Measurements from ENCODE around the gene FAM81A. TPM values are rescaled to one million over a fixed set of nuclear protein-coding genes. Genes with fewer than 3 reads are reported as not detected.

Gene FAM81A
- total and polyA plus RNA-seq, 5 donors = 1.0 to 4.1 (median 1.6) TPM

GRCh38 chr15:59557581-59557980 lies 119.6 kb downstream of the FAM81A start:
- Histone ChIP-seq H3K4me1 (ENCODE audit: control insufficient read depth, insufficient read depth, low read length) (no peaks in the 10 kb centered on the region), H3K4me3 (ENCODE audit: low read length) (no peak overlapping the region), H3K27ac (ENCODE audit: low read length) (no peak overlapping the region), H3K9me3 (ENCODE audit: control insufficient read depth, low read length) (no peaks in the 10 kb centered on the region), H3K27me3 (ENCODE audit: control insufficient read depth, insufficient read depth) (no peaks in the 10 kb centered on the region)
- DNase-seq (no peak), ATAC-seq (no peak)
- WGBS = 63% methylated on average over 3 of the region's 3 CpGs
- intact Hi-C loops (cut with DNase I) = no loop called here

GRCh38 chr15:59558851-59559250 lies 120.9 kb downstream of the FAM81A start:
- Histone ChIP-seq H3K9me3 (ENCODE audit: control insufficient read depth, low read length) (no peaks in the 10 kb centered on the region), H3K27ac (ENCODE audit: low read length) (no peak overlapping the region), H3K4me3 (ENCODE audit: low read length) (no peak overlapping the region), H3K27me3 (ENCODE audit: control insufficient read depth, insufficient read depth) (no peaks in the 10 kb centered on the region), H3K4me1 (ENCODE audit: control insufficient read depth, insufficient read depth, low read length) (no peaks in the 10 kb centered on the region)
- DNase-seq = no peak
- 61% methylated on average over 1 of the region's 1 CpG for WGBS
- intact Hi-C loops (cut with DNase I) = no loop called here
- no peak for ATAC-seq

- Histone ChIP-seq H3K27ac (ENCODE audit: low read length) (no peak overlapping the region), H3K4me1 (ENCODE audit: control insufficient read depth, insufficient read depth, low read length) (no peaks in the 10 kb centered on the region), H3K4me3 (ENCODE audit: low read length) (no peak overlapping the region), H3K27me3 (ENCODE audit: control insufficient read depth, insufficient read depth) (no peaks in the 10 kb centered on the region), H3K9me3 (ENCODE audit: control insufficient read depth, low read length) (no peaks in the 10 kb centered on the region)
- ATAC-seq (no peak), DNase-seq (no peak)
- WGBS = 95% methylated on average over 4 of the region's 4 CpGs
- intact Hi-C loops (cut with DNase I) = no loop called here
Observed at GRCh38 chr15:59561547-59561946, 123.6 kb downstream of the FAM81A start.

GRCh38 chr15:59562448-59563186 lies 124.6 kb downstream of the FAM81A start:
- ATAC-seq = no peak
- Histone ChIP-seq H3K9me3 (ENCODE audit: control insufficient read depth, low read length) (no peaks in the 10 kb centered on the region), H3K27ac (ENCODE audit: low read length) (no peak overlapping the region), H3K27me3 (ENCODE audit: control insufficient read depth, insufficient read depth) (no peaks in the 10 kb centered on the region), H3K4me1 (ENCODE audit: control insufficient read depth, insufficient read depth, low read length) (no peaks in the 10 kb centered on the region), H3K4me3 (ENCODE audit: low read length) (no peak overlapping the region)
- WGBS = 94% methylated on average over 2 of the region's 2 CpGs
- intact Hi-C loops (cut with DNase I) = no loop called here
- no peak for DNase-seq

GRCh38 chr15:59565299-59565698 lies 127.3 kb downstream of the FAM81A start:
- H3K27ac ChIP-seq (ENCODE audit: low read length) = no peak overlapping the region
- no peak overlapping the region for H3K4me3 ChIP-seq (ENCODE audit: low read length)
- intact Hi-C loops (cut with DNase I) = no loop called here
- no peak for ATAC-seq
- no peaks in the 10 kb centered on the region for H3K27me3 ChIP-seq (ENCODE audit: control insufficient read depth, insufficient read depth)
- no peaks in the 10 kb centered on the region for H3K4me1 ChIP-seq (ENCODE audit: control insufficient read depth, insufficient read depth, low read length)
- DNase-seq = no peak
- 92% methylated on average over 4 of the region's 4 CpGs for WGBS
- H3K9me3 ChIP-seq (ENCODE audit: control insufficient read depth, low read length) = no peaks in the 10 kb centered on the region

GRCh38 chr15:59567324-59567723 lies 129.3 kb downstream of the FAM81A start:
- intact Hi-C loops (cut with DNase I) = no loop called here

GRCh38 chr15:59569477-59569876 lies 131.5 kb downstream of the FAM81A start:
- 79% methylated on average over 8 of the region's 8 CpGs for WGBS
- no peak for DNase-seq
- intact Hi-C loops (cut with DNase I) = no loop called here
- H3K4me1 ChIP-seq (ENCODE audit: control insufficient read depth, insufficient read depth, low read length) = no peaks in the 10 kb centered on the region
- no peak overlapping the region for H3K27ac ChIP-seq (ENCODE audit: low read length)
- H3K27me3 ChIP-seq (ENCODE audit: control insufficient read depth, insufficient read depth) = no peaks in the 10 kb centered on the region
- no peaks in the 10 kb centered on the region for H3K9me3 ChIP-seq (ENCODE audit: control insufficient read depth, low read length)
- no peak for ATAC-seq
- no peak overlapping the region for H3K4me3 ChIP-seq (ENCODE audit: low read length)

More at GRCh38 chr15:59567324-59567723, 129.3 kb downstream of the FAM81A start:
- 94% methylated on average over 1 of the region's 1 CpG for WGBS
- Histone ChIP-seq H3K4me3 (ENCODE audit: low read length) (no peak overlapping the region), H3K27ac (ENCODE audit: low read length) (no peak overlapping the region), H3K4me1 (ENCODE audit: control insufficient read depth, insufficient read depth, low read length) (no peaks in the 10 kb centered on the region), H3K27me3 (ENCODE audit: control insufficient read depth, insufficient read depth) (no peaks in the 10 kb centered on the region), H3K9me3 (ENCODE audit: control insufficient read depth, low read length) (no peaks in the 10 kb centered on the region)
- ATAC-seq (no peak), DNase-seq (no peak)

- H3K9me3 ChIP-seq (ENCODE audit: control insufficient read depth, low read length) = no peaks in the 10 kb centered on the region
- no peaks in the 10 kb centered on the region for H3K4me1 ChIP-seq (ENCODE audit: control insufficient read depth, insufficient read depth, low read length)
- WGBS = 66% methylated on average over 3 of the region's 3 CpGs
- H3K27me3 ChIP-seq (ENCODE audit: control insufficient read depth, insufficient read depth) = no peaks in the 10 kb centered on the region
- intact Hi-C loops (cut with DNase I) = no loop called here
- DNase-seq (no peak), ATAC-seq (no peak)
- H3K27ac ChIP-seq (ENCODE audit: low read length) = no peak overlapping the region
- H3K4me3 ChIP-seq (ENCODE audit: low read length) = no peak overlapping the region
Observed at GRCh38 chr15:59570315-59570714, 132.3 kb downstream of the FAM81A start.

GRCh38 chr15:59571606-59572005 lies 133.6 kb downstream of the FAM81A start:
- Histone ChIP-seq H3K9me3 (ENCODE audit: control insufficient read depth, low read length) (no peaks in the 10 kb centered on the region), H3K4me1 (ENCODE audit: control insufficient read depth, insufficient read depth, low read length) (no peaks in the 10 kb centered on the region), H3K27me3 (ENCODE audit: control insufficient read depth, insufficient read depth) (no peaks in the 10 kb centered on the region), H3K27ac (ENCODE audit: low read length) (no peak overlapping the region), H3K4me3 (ENCODE audit: low read length) (no peak overlapping the region)
- intact Hi-C loops (cut with DNase I) = no loop called here
- WGBS = 94% methylated on average over 6 of the region's 6 CpGs
- no peak for ATAC-seq
- DNase-seq = no peak

Other genes with a start within 250 kb of the FAM81A start
- gene LDHAL6B, start 231.3 kb upstream of the FAM81A start, total RNA-seq = not detected
- gene LDHAL6B, start 231.3 kb upstream of the FAM81A start, polyA plus RNA-seq = not detected
- 10 to 100 TPM; 19.8 to 28.5 (median 24.0) TPM for gene MYO1E, start 65.3 kb upstream of the FAM81A start, total RNA-seq
- gene MYO1E, start 65.3 kb upstream of the FAM81A start, polyA plus RNA-seq = 8.4 TPM
- gene GCNT3, start 173.6 kb downstream of the FAM81A start, total RNA-seq = under 1 TPM in 2 of 4 donors, not detected in 2; 0.06 to 0.53 TPM
- 0.02 TPM for gene GCNT3, start 173.6 kb downstream of the FAM81A start, polyA plus RNA-seq
- gene GTF2A2, start 219.3 kb downstream of the FAM81A start, total RNA-seq = 100 to 1,000 TPM; 116 to 145 (median 129) TPM
- gene GTF2A2, start 219.3 kb downstream of the FAM81A start, polyA plus RNA-seq = 115 TPM

All from right cardiac atrium (tissue), 5 donors.